ENCODE measurements around the gene ZBTB20.
A peak's percentile ranks its signal among the peaks of the same experiment; 100 is the strongest.

The ZBTB20 gene

GRCh38 chr3:114308830-114309229 lies 838.3 kb downstream of the ZBTB20 start:
- no peak for DNase-seq

- DNase-seq = no peak
These were observed 838.7 kb downstream of the ZBTB20 start for GRCh38 chr3:114308377-114308776.

- no peak for DNase-seq
These were observed 839.3 kb downstream of the ZBTB20 start for GRCh38 chr3:114307832-114308231.

GRCh38 chr3:114307222-114307830 lies 839.8 kb downstream of the ZBTB20 start:
- DNase-seq = no peak

- no peak for DNase-seq
These were observed 847.0 kb downstream of the ZBTB20 start for GRCh38 chr3:114299941-114300624.

GRCh38 chr3:114299421-114299820 lies 847.7 kb downstream of the ZBTB20 start:
- peak; percentile 12 for DNase-seq

GRCh38 chr3:114295946-114296345 lies 851.1 kb downstream of the ZBTB20 start:
- no peak for DNase-seq

- DNase-seq = no peak
These were observed 852.1 kb downstream of the ZBTB20 start for GRCh38 chr3:114294940-114295480.

GRCh38 chr3:114293838-114294535 lies 853.1 kb downstream of the ZBTB20 start, which contains the start of gene TIGIT:
TIGIT (plus strand) TSS chr3:114294028; CDS start chr3:114294062, 34 bp downstream.
- no peak for DNase-seq

- DNase-seq = peak; percentile 32
These were observed 855.9 kb downstream of the ZBTB20 start for GRCh38 chr3:114290911-114291901.

GRCh38 chr3:114286266-114286665 lies 860.8 kb downstream of the ZBTB20 start:
- DNase-seq = no peak

- no peak for DNase-seq
These were observed 861.3 kb downstream of the ZBTB20 start for GRCh38 chr3:114285648-114286230.

GRCh38 chr3:114284644-114285043 lies 862.4 kb downstream of the ZBTB20 start:
- DNase-seq = no peak
